Neural cell (in vitro differentiated cells): ENCODE measurements around the gene ONECUT1. TPM values are rescaled to one million over a fixed set of nuclear protein-coding genes. Genes with fewer than 3 reads are reported as not detected.
A peak's percentile ranks its signal among the peaks of the same experiment; 100 is the strongest.

ENCODE experiments used
- H2AFZ ChIP-seq: fragments of 200-600, 300-800 bp; sonication (generic), shearing (Covaris generic); 2 replicates; pipeline ENCODE4 v1.6.0; 2014; ENCODE audit warnings: low read depth, mild to moderate bottlenecking, antibody characterized with exemption, low read length, moderate library complexity
- H3F3A ChIP-seq: fragments of 200-600 bp; shearing (Covaris generic); 2 replicates; pipeline ENCODE4 v1.6.1; 2016; ENCODE audit warnings: mild to moderate bottlenecking, moderate library complexity, mixed read lengths, antibody characterized with exemption, low read length; ENCODE audit not compliant: insufficient read depth, poor library complexity, severe bottlenecking
- H3K27ac ChIP-seq: fragments of 200-600, 300-800 bp; sonication (generic), shearing (Covaris generic); 2 replicates; pipeline ENCODE4 v1.5.1; 2014; ENCODE audit warnings: mild to moderate bottlenecking, low read length, moderate library complexity
- H3K27me3 ChIP-seq: fragments of 300-800, 200-600 bp; sonication (generic), shearing (Covaris generic); 2 replicates; pipeline ENCODE4 v1.6.0; 2014; ENCODE audit warnings: mild to moderate bottlenecking, low read depth, low read length, moderate library complexity; ENCODE audit not compliant: insufficient read depth
- H3K36me3 ChIP-seq: fragments of 300-800, 200-600 bp; sonication (generic), shearing (Covaris generic); 2 replicates; pipeline ENCODE4 v1.5.1; 2014; ENCODE audit warnings: mild to moderate bottlenecking, antibody characterized with exemption, low read length, moderate library complexity; ENCODE audit not compliant: insufficient read depth
- H3K4me2 ChIP-seq: fragments of 300-800, 200-600 bp; sonication (generic), shearing (Covaris generic); 2 replicates; pipeline ENCODE4 v1.6.0; 2014; ENCODE audit warnings: mild to moderate bottlenecking, low read length
- H3K4me3 ChIP-seq: fragments of 300-800, 200-600 bp; sonication (generic), shearing (Covaris generic); 2 replicates; pipeline ENCODE4 v1.5.1; 2014; ENCODE audit warnings: mild to moderate bottlenecking, low read length, moderate library complexity
- H3K79me2 ChIP-seq: fragments of 200-600 bp; shearing (Covaris generic); replicated peaks from 2 replicates; pipeline ENCODE4 v1.6.0; 2014; ENCODE audit warnings: mild to moderate bottlenecking, low read length, moderate library complexity; ENCODE audit not compliant: insufficient read depth
- H3K9ac ChIP-seq: fragments of 300-800, 200-600 bp; sonication (generic), shearing (Covaris generic); 2 replicates; pipeline ENCODE4 v1.6.1; 2016; ENCODE audit warnings: mild to moderate bottlenecking, low read length, mixed read lengths
- H3K9me2 ChIP-seq: fragments of 200-600 bp; shearing (Covaris generic); 2 replicates; pipeline ENCODE4 v1.6.1; 2016; ENCODE audit warnings: mild to moderate bottlenecking, low read length, mixed read lengths; ENCODE audit not compliant: insufficient read depth
- H3K9me3 ChIP-seq: fragments of 200-600, 300-800 bp; sonication (generic), shearing (Covaris generic); 2 replicates; pipeline ENCODE4 v1.6.1; 2016; ENCODE audit warnings: mild to moderate bottlenecking, mixed run types, low read length, moderate library complexity, mixed read lengths
- H4K20me1 ChIP-seq: fragments of 200-600 bp; shearing (Covaris generic); 2 replicates; pipeline ENCODE4 v1.6.1; 2016; ENCODE audit warnings: mild to moderate bottlenecking, mixed run types; ENCODE audit not compliant: insufficient read depth
- CTCF ChIP-seq: fragments of 450-650 bp; IDR thresholded peaks from 2 replicates; pipeline ENCODE4 v1.5.1; 2014; ENCODE audit warnings: antibody characterized with exemption, mild to moderate bottlenecking, moderate library complexity; ENCODE audit not compliant: poor library complexity, severe bottlenecking
- EP300 ChIP-seq: fragments of 450-650 bp; conservative IDR thresholded peaks from 2 replicates; pipeline ENCODE4 v1.6.1; 2014; ENCODE audit warnings: antibody characterized with exemption, mild to moderate bottlenecking, moderate library complexity; ENCODE audit not compliant: poor library complexity, severe bottlenecking
- EZH2 ChIP-seq: fragments of 200-600, 300-800 bp; shearing (Covaris generic), sonication (generic); IDR thresholded peaks from 2 replicates; pipeline ENCODE4 v1.6.1; 2014; ENCODE audit warnings: antibody characterized with exemption, low read length, borderline replicate concordance, mild to moderate bottlenecking; ENCODE audit not compliant: insufficient read depth, poor library complexity, severe bottlenecking
- MXI1 ChIP-seq: fragments of 450-650 bp; conservative IDR thresholded peaks from 2 replicates; pipeline ENCODE4 v1.6.1; 2014; ENCODE audit warnings: antibody characterized with exemption, mild to moderate bottlenecking; ENCODE audit not compliant: poor library complexity, severe bottlenecking
- POLR2AphosphoS5 ChIP-seq: IDR thresholded peaks from 2 replicates; pipeline ENCODE4 v1.6.1; 2012
- RAD21 ChIP-seq: fragments of 450-650 bp; conservative IDR thresholded peaks from 2 replicates; pipeline ENCODE4 v1.6.1; 2014; ENCODE audit warnings: antibody characterized with exemption, mild to moderate bottlenecking, moderate library complexity
- REST ChIP-seq: IDR thresholded peaks from 2 replicates; pipeline ENCODE4 v1.6.1; 2012; ENCODE audit warnings: borderline replicate concordance
- SMC3 ChIP-seq: fragments of 450-650 bp; conservative IDR thresholded peaks from 2 replicates; pipeline ENCODE4 v1.6.1; 2014; ENCODE audit warnings: antibody characterized with exemption, mild to moderate bottlenecking, moderate library complexity; ENCODE audit not compliant: poor library complexity
- TAF1 ChIP-seq: IDR thresholded peaks from 2 replicates; pipeline ENCODE4 v1.6.1; 2012; ENCODE audit warnings: low read depth
- polyA plus RNA-seq: library from polyadenylated mRNA; depleted of rRNA; stranded (reverse); fragments of >200 nt; gene quantifications from 2 replicates; pipeline ENCODE4 v1.2.3, GENCODE V29; 2014

The ONECUT1 gene
- polyA plus RNA-seq, 1 donor from 2014 or later: 1.2 TPM

GRCh38 chr15:52794665-52795463, 4.7 kb upstream of the ONECUT1 start:
- Histone ChIP-seq H2AFZ (no peak overlapping the region), H3K27ac (no peak overlapping the region), H3K9ac (no peak overlapping the region), H3K27me3 (peaks cover 99% of the 10 kb centered on the region), H4K20me1 (no peaks in the 10 kb centered on the region), H3K36me3 (no peaks in the 10 kb centered on the region), H3K9me2 (no peaks in the 10 kb centered on the region), H3K9me3 (no peaks in the 10 kb centered on the region), H3K79me2 (no peaks in the 10 kb centered on the region), H3K4me3 (no peak overlapping the region), H3F3A (no peaks in the 10 kb centered on the region), H3K4me2 (no peak overlapping the region)
- no peak for TF ChIP-seq CTCF
- no peak for TF ChIP-seq EP300
- no peak for TF ChIP-seq SMC3
- TF ChIP-seq POLR2AphosphoS5: peak; percentile 1

- Histone ChIP-seq H3K27me3 (peaks cover 99% of the 10 kb centered on the region), H3K9me3 (no peaks in the 10 kb centered on the region), H4K20me1 (no peaks in the 10 kb centered on the region), H2AFZ (no peak overlapping the region), H3K79me2 (no peaks in the 10 kb centered on the region), H3K4me3 (no peak overlapping the region), H3K9ac (no peak overlapping the region), H3K27ac (no peak overlapping the region), H3K36me3 (no peaks in the 10 kb centered on the region), H3K4me2 (no peak overlapping the region), H3K9me2 (no peaks in the 10 kb centered on the region), H3F3A (no peaks in the 10 kb centered on the region)
- no peak for TF ChIP-seq TAF1
- no peak for TF ChIP-seq REST
- no peak for TF ChIP-seq SMC3
- TF ChIP-seq POLR2AphosphoS5: no peak
- no peak for TF ChIP-seq EZH2
- no peak for TF ChIP-seq CTCF
- TF ChIP-seq RAD21: no peak
- TF ChIP-seq MXI1: no peak
- no peak for TF ChIP-seq EP300
These were observed 1.6 kb upstream of the ONECUT1 start for GRCh38 chr15:52791776-52792175.
